ENCODE results near the gene LRRN4CL.

The LRRN4CL gene

DNA sequence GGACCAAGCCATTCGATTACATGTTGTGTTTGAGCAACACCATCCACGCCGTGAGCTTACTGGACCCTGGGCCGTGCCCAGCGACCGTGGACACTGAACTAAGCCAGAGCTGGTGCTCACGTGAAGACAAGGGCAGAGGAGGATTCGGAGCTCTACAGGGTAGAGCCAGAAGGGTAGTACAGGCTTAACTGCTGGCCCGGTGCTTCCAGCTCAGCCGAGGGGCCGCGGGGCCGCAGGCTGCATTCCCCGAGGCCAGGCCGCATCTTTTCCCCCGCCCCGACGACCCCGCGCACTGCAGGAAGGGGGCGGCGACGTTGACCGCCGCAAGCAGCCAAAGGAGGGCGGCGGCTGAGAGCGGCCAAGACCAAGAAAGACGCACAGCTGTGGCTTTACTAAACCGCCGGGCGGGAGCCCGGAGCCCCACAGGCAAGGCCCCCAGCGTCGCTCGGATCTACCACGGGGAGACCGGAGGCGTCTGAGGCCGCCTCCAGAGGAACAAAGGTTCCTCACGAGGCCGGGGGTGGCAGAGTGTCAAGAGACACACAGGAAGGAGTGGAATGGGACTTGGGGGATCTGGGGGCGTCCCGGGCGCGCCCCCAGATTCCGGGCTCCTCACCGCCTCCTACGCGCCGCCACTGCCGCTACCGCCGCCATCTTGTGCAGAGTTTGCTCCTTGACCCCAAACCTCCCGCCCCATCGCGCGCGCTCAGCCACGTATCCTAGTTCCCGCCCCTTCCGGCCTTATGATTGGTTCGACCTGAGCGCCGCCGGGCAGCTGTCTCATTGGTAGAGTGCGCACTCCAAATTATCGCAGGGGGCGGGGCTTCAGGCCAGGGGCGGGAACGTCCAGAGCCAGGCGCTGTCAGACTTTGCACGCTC lies 43.1 kb downstream of the LRRN4CL start, which contains the start of gene GANAB:
Gene GANAB, minus strand, starts transcription at position 668 of the 879 bp plus-strand sequence. Its CDS starts 14 bp downstream, at position 654.
- H3K27me3 ChIP-seq (ENCODE audit: control insufficient read depth, insufficient read depth, low read length) = no peaks in the 10 kb centered on the region
- H3K4me3 ChIP-seq (ENCODE audit: low read depth, low read length) = peak within 1 kb of the TSS; percentile 95
- peak within 1 kb of the TSS; percentile 97 for H3K9ac ChIP-seq (ENCODE audit: low read depth, low read length)
- no peaks in the 10 kb centered on the region for H3K9me3 ChIP-seq (ENCODE audit: control insufficient read depth, insufficient read depth, low read length)
- H3K36me3 ChIP-seq (ENCODE audit: control insufficient read depth, insufficient read depth, low read length) = peaks cover 44% of the 10 kb centered on the region
- no peaks in the 10 kb centered on the region for H3K4me1 ChIP-seq (ENCODE audit: control insufficient read depth, insufficient read depth, low read length)
- peak within 1 kb of the TSS; percentile 98 for H3K27ac ChIP-seq (ENCODE audit: low read depth, low read length)

DNA sequence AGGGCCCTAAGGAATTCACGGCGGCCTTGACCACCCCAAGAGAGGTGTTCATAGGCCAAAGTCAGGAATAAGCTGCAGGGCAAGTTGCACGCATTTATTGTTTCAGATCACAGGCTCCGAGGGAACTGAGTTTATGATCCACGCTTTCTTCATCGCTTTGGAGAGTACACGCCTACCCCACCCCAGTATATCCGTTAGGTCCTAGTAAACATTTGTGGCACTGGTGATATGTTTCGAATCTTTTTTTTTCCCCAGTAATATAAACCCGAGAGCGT lies 43.7 kb downstream of the LRRN4CL start:
- H3K4me3 ChIP-seq (ENCODE audit: low read depth, low read length) = peak overlapping the region; percentile 95
- H3K9ac ChIP-seq (ENCODE audit: low read depth, low read length) = peak overlapping the region; percentile 97
- H3K4me1 ChIP-seq (ENCODE audit: control insufficient read depth, insufficient read depth, low read length) = no peaks in the 10 kb centered on the region
- H3K9me3 ChIP-seq (ENCODE audit: control insufficient read depth, insufficient read depth, low read length) = no peaks in the 10 kb centered on the region
- no peaks in the 10 kb centered on the region for H3K27me3 ChIP-seq (ENCODE audit: control insufficient read depth, insufficient read depth, low read length)
- H3K27ac ChIP-seq (ENCODE audit: low read depth, low read length) = peak overlapping the region; percentile 98
- H3K36me3 ChIP-seq (ENCODE audit: control insufficient read depth, insufficient read depth, low read length) = peaks cover 44% of the 10 kb centered on the region

- H3K27ac ChIP-seq (ENCODE audit: low read depth, low read length) = no peak overlapping the region
- H3K36me3 ChIP-seq (ENCODE audit: control insufficient read depth, insufficient read depth, low read length) = peaks cover 42% of the 10 kb centered on the region
- H3K27me3 ChIP-seq (ENCODE audit: control insufficient read depth, insufficient read depth, low read length) = no peaks in the 10 kb centered on the region
- H3K9me3 ChIP-seq (ENCODE audit: control insufficient read depth, insufficient read depth, low read length) = no peaks in the 10 kb centered on the region
- no peak overlapping the region for H3K4me3 ChIP-seq (ENCODE audit: low read depth, low read length)
- H3K9ac ChIP-seq (ENCODE audit: low read depth, low read length) = no peak overlapping the region
- no peaks in the 10 kb centered on the region for H3K4me1 ChIP-seq (ENCODE audit: control insufficient read depth, insufficient read depth, low read length)
Observed at GRCh38 chr11:62644220-62644619, 45.1 kb downstream of the LRRN4CL start.
